ENCODE results near the gene FARP1. TPM values are rescaled to one million over a fixed set of nuclear protein-coding genes. Genes with fewer than 3 reads are reported as not detected.

FARP1 gene
- total and polyA plus RNA-seq, 2 of the 8 experiments (the other 6 are each of a cell fraction or from before 2014, with no cell fraction given): 24.7 to 104 TPM

GRCh38 chr13:98360545-98360944, 217.7 kb downstream of the FARP1 start:
- Histone ChIP-seq H3K27ac (ENCODE audit: low read depth, low read length) (no peak overlapping the region), H3K4me3 (ENCODE audit: extremely low read depth in 1 of 4, insufficient read depth in 2 of 4, low read depth in 3 of 4, low read length in 4 of 4) (no peak overlapping the region), H2BK120ac (replicated peaks; ENCODE audit: low read depth, low read length) (no peak overlapping the region), H4K91ac (replicated peaks; ENCODE audit: insufficient read length, low read length) (no peak overlapping the region), H3K4me1 (replicated peaks in 1 of 4; ENCODE audit: control insufficient read depth in 3 of 4, insufficient read depth in 4 of 4, low read length in 3 of 4) (no peaks in the 10 kb centered on the region; a peak in 1 of 7 replicates), H3K9me3 (ENCODE audit: insufficient read depth in 2 of 2, low read depth in 1 of 2, low read length in 1 of 2) (no peaks in the 10 kb centered on the region), H4K8ac (ENCODE audit: extremely low read depth, insufficient read depth, low read length) (no peak overlapping the region), H3K23ac (ENCODE audit: insufficient read length) (no peak overlapping the region), H3K56ac (replicated peaks; ENCODE audit: insufficient read length, low read depth, low read length) (no peak overlapping the region), H3K4ac (replicated peaks; ENCODE audit: insufficient read length, low read depth, low read length) (no peak overlapping the region), H3K79me2 (ENCODE audit: control insufficient read depth in 1 of 2, insufficient read depth in 2 of 2, low read length in 2 of 2) (peaks cover 0 to 16% of the 10 kb centered on the region in 2 experiments; a peak in 1 of 4 replicates), H4K20me1 (replicated peaks in 1 of 2; ENCODE audit: control insufficient read depth in 1 of 2, insufficient read depth in 2 of 2, low read length in 2 of 2) (peaks cover 0 to 3% of the 10 kb centered on the region in 2 experiments), H2BK12ac (ENCODE audit: low read depth, low read length) (no peak overlapping the region), H3K18ac (ENCODE audit: extremely low read depth, low read length) (no peak overlapping the region), H2BK20ac (ENCODE audit: low read length) (no peak overlapping the region), H2BK5ac (ENCODE audit: low read depth, low read length) (no peak overlapping the region), H3K4me2 (ENCODE audit: insufficient read depth in 1 of 2, low read depth in 2 of 2, low read length in 2 of 2) (no peak overlapping the region), H3K23me2 (ENCODE audit: low read depth, low read length) (no peaks in the 10 kb centered on the region), H2AK5ac (ENCODE audit: low read depth, low read length) (no peak overlapping the region), H3K9ac (replicated peaks in 1 of 4; ENCODE audit: extremely low read depth in 1 of 4, low read depth in 3 of 4, low read length in 3 of 4) (no peak overlapping the region), H3K14ac (ENCODE audit: insufficient read length) (no peak overlapping the region), H3K36me3 (ENCODE audit: control insufficient read depth in 2 of 4, insufficient read depth in 4 of 4, low read length in 3 of 4) (no peaks in the 10 kb centered on the region), H4K5ac (ENCODE audit: insufficient read length, low read depth, low read length) (no peak overlapping the region), H3K27me3 (replicated peaks in 1 of 4; ENCODE audit: control insufficient read depth in 3 of 4, extremely low read depth in 1 of 4, insufficient read depth in 3 of 4, low read length in 3 of 4) (no peaks in the 10 kb centered on the region), H3K79me1 (ENCODE audit: low read depth, low read length) (peaks cover 12% of the 10 kb centered on the region), H2BK15ac (ENCODE audit: low read length) (no peak overlapping the region), H2AFZ (ENCODE audit: low read length) (no peak overlapping the region)
- TF ChIP-seq PHF8 (conservative IDR thresholded peaks at IDR 0.05; ENCODE audit: low read depth, low read length): no peak
- no peak for TF ChIP-seq EZH2 (IDR thresholded peaks at IDR 0.05; ENCODE audit: low read depth, low read length, severe bottlenecking)
- no peak for TF ChIP-seq BCL11A (IDR thresholded peaks at IDR 0.05; ENCODE audit: low read depth in 2 of 2, low read length in 2 of 2)
- TF ChIP-seq FOSL1 (IDR thresholded peaks at IDR 0.05; ENCODE audit: insufficient read depth, low read depth, low read length): no peak
- 88% methylated on average over 4 of the region's 4 CpGs; no CpG with 5 or more reads in 1 of the 2 experiments for WGBS, 2 experiments (ENCODE audit: extremely low coverage in 1 of 2, insufficient coverage in 1 of 2, insufficient read length in 1 of 2, insufficient replicate concordance in 2 of 2, low coverage in 1 of 2, low lambda C conversion rate in 2 of 2, missing lambda C conversion rate in 1 of 2)
- POLR2A ChIA-PET (ENCODE audit: partially characterized antibody): no interaction called here
- CTCF ChIA-PET (ENCODE audit: partially characterized antibody): interaction anchor here (1.0 to 1.6 kb wide), 3 partner anchors 11 to 12 kb away, joined by 3 to 6 read pairs (median 3); no protein-coding TSS in a partner anchor
- FAIRE-seq: no peak
- peak in 1 of 2 experiments; percentile 28 for DNase-seq (ENCODE audit: low read depth in 1 of 2, low spot score in 2 of 2)

Data from H1 (cell line).